H9 (cell line): ENCODE measurements around the gene ABCC4. TPM values are rescaled to one million over a fixed set of nuclear protein-coding genes. Genes with fewer than 3 reads are reported as not detected.

Source experiments
- DNase-seq: peaks from one replicate; pipeline ENCODE4 v3.0.0-alpha.2; 2017
- H2AFZ ChIP-seq: one replicate; pipeline ENCODE4 v1.6.1; 2013; ENCODE audit warnings: mild to moderate bottlenecking, low read length, control low read depth, moderate library complexity
- H2AK5ac ChIP-seq: 2 replicates; pipeline ENCODE4 v1.6.1; 2013; ENCODE audit warnings: low read length, control low read depth, mixed read lengths; ENCODE audit not compliant: insufficient read length
- H2BK120ac ChIP-seq: one replicate; pipeline ENCODE4 v1.6.1; 2013; ENCODE audit warnings: low read depth, mild to moderate bottlenecking, low read length, control low read depth, inconsistent platforms; ENCODE audit not compliant: poor library complexity, severe bottlenecking
- H2BK12ac ChIP-seq: 2 replicates; pipeline ENCODE4 v1.6.1; 2013; ENCODE audit warnings: low read length, control low read depth, mixed read lengths, low read depth; ENCODE audit not compliant: insufficient read length
- H2BK15ac ChIP-seq: 2 replicates; pipeline ENCODE4 v1.6.1; 2013; ENCODE audit warnings: low read depth, low read length, control low read depth
- H2BK20ac ChIP-seq: one replicate; pipeline ENCODE4 v1.6.1; 2013; ENCODE audit warnings: low read depth, mild to moderate bottlenecking, low read length, control low read depth, inconsistent platforms; ENCODE audit not compliant: poor library complexity, severe bottlenecking
- H2BK5ac ChIP-seq: 2 replicates; pipeline ENCODE4 v1.6.1; 2013; ENCODE audit warnings: low read length, control low read depth, mixed read lengths; ENCODE audit not compliant: insufficient read length
- H3K14ac ChIP-seq: 2 replicates; pipeline ENCODE4 v1.6.1; 2013; ENCODE audit warnings: low read length, control low read depth; ENCODE audit not compliant: insufficient read depth
- H3K18ac ChIP-seq: 2 replicates; pipeline ENCODE4 v1.6.1; 2013; ENCODE audit warnings: low read depth, mild to moderate bottlenecking, mixed read lengths, low read length, control low read depth; ENCODE audit not compliant: insufficient read length
- H3K23ac ChIP-seq: 2 replicates; pipeline ENCODE4 v1.6.1; 2013; ENCODE audit warnings: low read length, control low read depth, mixed read lengths, low read depth; ENCODE audit not compliant: insufficient read length
- H3K23me2 ChIP-seq: 2 replicates; pipeline ENCODE4 v1.6.1; 2013; ENCODE audit warnings: low read depth, mild to moderate bottlenecking, mixed read lengths, low read length, control low read depth; ENCODE audit not compliant: insufficient read length, poor library complexity, severe bottlenecking
- H3K27ac ChIP-seq: 2 replicates; pipeline ENCODE4 v1.5.1; 2013; ENCODE audit warnings: low read length, control low read depth, mixed read lengths, low read depth; ENCODE audit not compliant: insufficient read length
- H3K27me3 ChIP-seq: 2 replicates; pipeline ENCODE4 v1.6.1; 2013; ENCODE audit warnings: low read length, control low read depth, inconsistent platforms; ENCODE audit not compliant: insufficient read depth
- H3K4ac ChIP-seq: 2 replicates; pipeline ENCODE4 v1.6.1; 2013; ENCODE audit warnings: low read depth, mild to moderate bottlenecking, control low read depth, inconsistent platforms, low read length, moderate library complexity
- H3K4me1 ChIP-seq: 2 replicates; pipeline ENCODE4 v1.6.1; 2013; ENCODE audit warnings: low read length, control low read depth, inconsistent platforms; ENCODE audit not compliant: insufficient read depth
- H3K4me2 ChIP-seq: 2 replicates; pipeline ENCODE4 v1.6.1; 2013; ENCODE audit warnings: low read length, control low read depth, mixed read lengths; ENCODE audit not compliant: insufficient read length, insufficient read depth
- H3K56ac ChIP-seq: 2 replicates; pipeline ENCODE4 v1.6.1; 2013; ENCODE audit warnings: low read depth, mild to moderate bottlenecking, mixed read lengths, low read length, control low read depth; ENCODE audit not compliant: insufficient read length
- H3K79me1 ChIP-seq: 2 replicates; pipeline ENCODE4 v1.6.1; 2013; ENCODE audit warnings: low read depth, mild to moderate bottlenecking, moderate library complexity, low read length, control low read depth, inconsistent platforms; ENCODE audit not compliant: insufficient read depth, poor library complexity, severe bottlenecking
- H3K79me2 ChIP-seq: 2 replicates; pipeline ENCODE4 v1.6.1; 2013; ENCODE audit warnings: low read length, control low read depth, inconsistent platforms; ENCODE audit not compliant: insufficient read depth
- H3K9ac ChIP-seq: 2 replicates; pipeline ENCODE4 v1.6.1; 2013; ENCODE audit warnings: low read length, control low read depth, mixed read lengths; ENCODE audit not compliant: insufficient read length; ENCODE audit errors: extremely low read depth
- H3K9me3 ChIP-seq: one replicate; pipeline ENCODE4 v1.6.1; 2013; ENCODE audit warnings: low read depth, low read length, inconsistent platforms; ENCODE audit not compliant: control insufficient read depth
- H3T11ph ChIP-seq: one replicate; pipeline ENCODE4 v1.6.1; 2013; ENCODE audit warnings: mild to moderate bottlenecking, low read length, control low read depth, inconsistent platforms
- H4K20me1 ChIP-seq: one replicate; pipeline ENCODE4 v1.6.1; 2013; ENCODE audit not compliant: control insufficient read depth, insufficient read length, insufficient read depth
- H4K5ac ChIP-seq: 2 replicates; pipeline ENCODE4 v1.6.1; 2013; ENCODE audit warnings: low read depth, mild to moderate bottlenecking, mixed read lengths, low read length, control low read depth; ENCODE audit not compliant: insufficient read length
- H4K8ac ChIP-seq: replicated peaks from 2 replicates; pipeline ENCODE4 v1.6.1; 2013; ENCODE audit warnings: low read length, control low read depth, mixed read lengths, low read depth; ENCODE audit not compliant: insufficient read length
- H4K91ac ChIP-seq: 2 replicates; pipeline ENCODE4 v1.6.1; 2013; ENCODE audit warnings: low read depth, mild to moderate bottlenecking, moderate library complexity, mixed read lengths, low read length, control low read depth; ENCODE audit not compliant: insufficient read length
- H3K27ac Mint-ChIP-seq, 3 experiments: 2 replicates in 2 of 3; 3 replicates in 1 of 3; pipeline ENCODE4 v1.8.0; 2020 to 2021; ENCODE audit warnings: mixed read lengths in 3 of 3, mild to moderate bottlenecking in 1 of 3, moderate library complexity in 1 of 3
- H3K27me3 Mint-ChIP-seq: 2 replicates; pipeline ENCODE4 v1.8.0; 2021; ENCODE audit warnings: low read depth, mild to moderate bottlenecking, moderate library complexity, mixed read lengths
- H3K36me3 Mint-ChIP-seq, 3 experiments: 2 replicates in 2 of 3; 3 replicates in 1 of 3; pipeline ENCODE4 v1.8.0; 2020 to 2021; ENCODE audit warnings: low read depth in 3 of 3, mixed read lengths in 3 of 3; ENCODE audit not compliant: insufficient read depth in 1 of 3
- H3K4me1 Mint-ChIP-seq, 2 experiments: 2 replicates each; pipeline ENCODE4 v1.8.0; 2020; ENCODE audit warnings: mixed read lengths in 2 of 2
- H3K4me3 Mint-ChIP-seq, 2 experiments: 2 replicates in 1 of 2; 3 replicates in 1 of 2; pipeline ENCODE4 v1.8.0; 2020 to 2021; ENCODE audit warnings: mild to moderate bottlenecking in 2 of 2, mixed read lengths in 2 of 2, moderate library complexity in 1 of 2
- H3K9me3 Mint-ChIP-seq, 2 experiments: 2 replicates in 1 of 2; 3 replicates in 1 of 2; pipeline ENCODE4 v1.8.0; 2020; ENCODE audit warnings: mild to moderate bottlenecking in 2 of 2, mixed read lengths in 2 of 2, moderate library complexity in 1 of 2
- CTCF ChIP-seq: fragments of 200-600 bp; sonication (generic); conservative IDR thresholded peaks from 3 replicates; pipeline ENCODE4 v1.8.0; 2021; ENCODE audit warnings: antibody characterized with exemption, mild to moderate bottlenecking
- WGBS: extraction: QIAGEN DNeasy Blood & Tissue Kit; methylation state at CpG from one replicate; pipeline ENCODE4 v1.1.7; 2013; ENCODE audit warnings: missing lambda C conversion rate, low lambda C conversion rate, mixed read lengths; ENCODE audit not compliant: insufficient read length; ENCODE audit errors: extremely low coverage; 5-methylcytosine and 5-hydroxymethylcytosine counted together
- total RNA-seq: library from RNA; stranded (reverse); gene quantifications from 2 replicates; pipeline ENCODE4 v1.2.1, GENCODE V29; 2021

The ABCC4 gene
- total RNA-seq, 1 experiment from 2014 or later = 5.9 TPM

GRCh38 chr13:95083758-95084157, 217.5 kb downstream of the ABCC4 start:
- Histone ChIP-seq H3K9me3 (no peaks in the 10 kb centered on the region), H2BK15ac (no peak overlapping the region), H4K20me1 (no peaks in the 10 kb centered on the region), H3K4me2 (no peak overlapping the region), H3K14ac (no peak overlapping the region), H2BK120ac (no peak overlapping the region), H3K9ac (no peak overlapping the region), H3K23me2 (no peaks in the 10 kb centered on the region), H2BK5ac (no peak overlapping the region), H2BK12ac (no peak overlapping the region), H2AK5ac (no peak overlapping the region), H3K23ac (no peak overlapping the region), H3K79me2 (no peaks in the 10 kb centered on the region), H3K27ac (no peak overlapping the region), H4K5ac (no peak overlapping the region), H4K8ac (no peak overlapping the region), H3K27me3 (no peaks in the 10 kb centered on the region), H3T11ph (no peak overlapping the region), H3K4me1 (no peaks in the 10 kb centered on the region), H3K4ac (no peak overlapping the region), H3K56ac (no peak overlapping the region), H3K18ac (no peak overlapping the region), H2BK20ac (no peak overlapping the region), H3K79me1 (no peaks in the 10 kb centered on the region), H2AFZ (no peak overlapping the region), H4K91ac (no peak overlapping the region)
- Mint-ChIP-seq H3K4me1 (peaks cover 0 to 4% of the 10 kb centered on the region in 2 experiments; a peak in 2 of 4 replicates), H3K36me3 (peaks cover 0 to 1% (median 0%) of the 10 kb centered on the region in 3 experiments; a peak in 1 of 7 replicates), H3K9me3 (no peaks in the 10 kb centered on the region), H3K27me3 (no peaks in the 10 kb centered on the region), H3K27ac (no peak overlapping the region), H3K4me3 (no peak overlapping the region)
- TF ChIP-seq CTCF = no peak
- WGBS = no CpG with 5 or more reads among the region's 3 CpGs
- DNase-seq = no peak
